GM21723 (cell line): ENCODE data around the gene CLEC2A.

Source experiments
- ATAC-seq: cut with Tn5 transposase; IDR thresholded peaks from one replicate; pipeline ENCODE4 v1.9.1; 2021; ENCODE audit warnings: mild to moderate bottlenecking, moderate library complexity; ENCODE audit not compliant: unreplicated experiment

Gene CLEC2A

GRCh38 chr12:9935026-9935425, 2.9 kb upstream of the CLEC2A start:
- no peak for ATAC-seq

- ATAC-seq = no peak
These were observed 1.8 kb upstream of the CLEC2A start for GRCh38 chr12:9933958-9934357.

- no peak for ATAC-seq
These were observed 925 bp downstream of the CLEC2A start for GRCh38 chr12:9931245-9931644.

DNA sequence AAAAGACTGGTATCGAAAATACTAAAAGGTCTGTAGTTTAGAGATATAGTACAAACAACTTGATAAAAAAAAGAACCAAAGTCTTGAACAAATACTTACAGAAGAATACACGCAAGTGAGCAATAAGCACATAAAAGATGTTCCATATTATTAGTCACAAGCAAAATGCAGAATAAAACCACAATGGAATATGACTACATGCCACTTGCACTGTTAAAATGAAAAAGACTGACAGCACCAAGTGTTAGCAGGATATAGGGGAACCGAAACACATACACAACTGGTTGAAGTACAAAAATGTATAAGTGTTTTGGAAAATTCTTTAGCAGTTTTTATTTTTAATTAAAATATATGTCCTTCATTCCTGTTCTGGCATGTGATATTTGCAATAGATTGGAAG, 3.6 kb downstream of the CLEC2A start:
- no peak for ATAC-seq

- no peak for ATAC-seq
These were observed 5.3 kb downstream of the CLEC2A start for GRCh38 chr12:9926876-9927275.

- no peak for ATAC-seq
These were observed 6.3 kb downstream of the CLEC2A start for GRCh38 chr12:9925705-9926393.

GRCh38 chr12:9922429-9922828, 9.7 kb downstream of the CLEC2A start:
- ATAC-seq = no peak

GRCh38 chr12:9920451-9920850, 11.7 kb downstream of the CLEC2A start:
- ATAC-seq = no peak

DNA sequence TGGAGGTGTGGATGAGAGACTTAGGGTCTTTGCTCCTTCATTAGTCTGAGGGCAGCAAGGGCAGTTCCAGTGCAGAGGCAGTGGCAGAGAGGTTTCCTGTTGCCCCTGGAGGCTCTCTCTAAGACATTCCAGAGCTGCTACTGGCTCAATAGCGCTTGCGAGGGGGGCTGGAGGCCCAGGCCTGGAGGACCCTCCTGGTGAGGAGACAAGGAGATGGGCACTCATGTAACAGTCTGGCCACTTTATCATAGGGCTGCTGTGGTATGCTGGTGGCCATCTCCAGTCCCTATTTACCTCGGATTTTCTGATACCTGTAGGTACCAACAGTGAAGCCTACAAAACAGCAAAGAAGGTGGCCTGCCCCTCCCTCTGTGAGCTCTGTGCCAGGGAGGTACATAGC, 12.7 kb downstream of the CLEC2A start:
- ATAC-seq = no peak

DNA sequence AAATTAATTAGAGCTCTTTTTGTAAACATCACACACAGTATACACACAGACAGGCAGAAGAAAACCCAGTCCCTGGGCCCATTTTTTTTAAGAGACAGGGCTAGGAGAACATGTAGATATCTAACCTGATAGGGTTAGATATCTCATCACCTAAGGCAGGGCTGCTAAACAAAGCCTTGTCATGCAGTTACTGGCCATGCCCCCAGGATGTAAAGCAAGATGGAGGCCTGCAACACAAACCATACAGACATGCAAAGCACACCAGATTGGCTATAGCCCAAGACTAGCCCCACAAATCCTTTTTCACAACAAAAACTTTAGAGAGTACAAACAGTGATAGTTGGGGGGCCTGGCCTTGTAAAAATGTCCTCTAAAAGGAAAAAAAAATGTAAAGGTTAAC, 20.5 kb downstream of the CLEC2A start:
- ATAC-seq = no peak

- no peak for ATAC-seq
These were observed 21.3 kb downstream of the CLEC2A start for GRCh38 chr12:9910716-9911421.

DNA sequence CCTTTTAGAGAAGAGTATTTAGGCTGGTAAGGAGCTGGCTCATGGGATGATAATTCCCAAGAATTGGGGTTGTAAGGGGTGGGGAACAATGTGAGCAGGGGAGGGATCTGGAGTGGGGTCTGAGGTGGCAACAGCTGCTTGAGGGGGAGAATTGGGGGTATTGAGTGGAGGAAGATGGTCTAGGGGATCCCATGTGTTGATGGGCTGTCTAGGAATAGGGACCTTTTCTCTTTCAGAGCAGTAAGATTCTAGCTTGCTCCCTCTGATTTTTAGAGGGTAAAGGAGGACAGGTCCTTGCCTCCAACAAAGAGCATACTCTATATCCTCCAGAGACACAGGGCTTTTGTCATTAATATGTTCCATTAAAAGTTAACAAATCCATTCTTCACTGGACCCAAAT, 22.4 kb downstream of the CLEC2A start:
- ATAC-seq = no peak

DNA sequence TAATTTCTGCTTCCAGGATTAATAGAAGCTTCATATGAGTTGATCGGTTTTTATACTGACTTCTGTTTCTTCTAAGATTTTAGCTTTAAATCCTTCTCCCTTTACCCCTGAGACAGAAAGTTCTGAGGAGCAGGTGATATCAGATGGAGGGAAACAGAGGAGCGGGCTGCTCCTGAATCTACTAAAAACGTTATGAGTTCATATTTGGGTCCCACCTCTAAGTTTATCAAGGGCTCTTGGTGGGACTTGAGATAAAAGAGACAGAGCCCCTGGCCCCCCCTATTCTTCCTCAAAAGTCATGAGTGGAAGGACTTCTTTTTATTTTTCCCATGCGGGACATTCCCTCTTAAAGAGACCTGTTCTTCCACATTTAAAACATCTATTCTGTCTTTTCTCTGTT, 23.8 kb downstream of the CLEC2A start:
- no peak for ATAC-seq

DNA sequence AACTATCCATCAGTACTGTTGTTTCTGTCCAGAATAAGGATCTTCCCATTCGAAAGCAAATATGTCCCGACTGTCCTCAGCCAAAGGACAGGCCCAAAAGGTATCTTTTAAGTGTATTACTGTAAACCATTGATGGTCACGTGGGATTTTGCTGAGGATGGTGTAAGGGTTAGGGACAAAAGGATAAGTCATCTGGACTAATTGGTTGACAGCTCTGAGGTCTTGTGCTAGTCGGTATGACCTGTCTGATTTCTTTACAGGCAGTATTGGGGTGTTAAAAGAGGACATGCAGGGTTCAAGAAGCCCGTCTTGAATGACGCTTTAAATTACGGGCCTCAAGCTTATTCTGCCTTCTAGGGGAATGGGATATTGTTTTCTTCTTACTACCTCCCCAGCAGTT, 24.4 kb downstream of the CLEC2A start:
- no peak for ATAC-seq

DNA sequence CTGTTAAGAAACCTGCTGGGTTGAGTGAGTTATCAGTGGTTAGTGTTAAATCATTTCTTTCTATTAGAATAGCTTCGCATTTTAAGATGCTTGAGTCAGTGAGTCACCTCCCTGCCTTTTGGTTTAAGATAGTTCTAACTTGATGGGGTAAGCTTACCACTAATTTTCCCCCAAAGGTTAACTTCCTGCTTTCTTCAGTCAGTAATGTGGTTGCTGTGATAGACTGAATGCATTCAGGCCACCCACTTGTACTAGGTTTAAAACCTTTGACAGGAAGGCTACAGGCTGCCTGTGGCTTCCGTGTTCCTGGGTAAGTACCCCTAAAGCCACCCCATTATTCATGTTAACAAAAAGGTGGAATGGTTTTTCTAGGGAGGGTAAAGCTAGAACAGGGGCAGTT, 25.3 kb downstream of the CLEC2A start:
- ATAC-seq = no peak

DNA sequence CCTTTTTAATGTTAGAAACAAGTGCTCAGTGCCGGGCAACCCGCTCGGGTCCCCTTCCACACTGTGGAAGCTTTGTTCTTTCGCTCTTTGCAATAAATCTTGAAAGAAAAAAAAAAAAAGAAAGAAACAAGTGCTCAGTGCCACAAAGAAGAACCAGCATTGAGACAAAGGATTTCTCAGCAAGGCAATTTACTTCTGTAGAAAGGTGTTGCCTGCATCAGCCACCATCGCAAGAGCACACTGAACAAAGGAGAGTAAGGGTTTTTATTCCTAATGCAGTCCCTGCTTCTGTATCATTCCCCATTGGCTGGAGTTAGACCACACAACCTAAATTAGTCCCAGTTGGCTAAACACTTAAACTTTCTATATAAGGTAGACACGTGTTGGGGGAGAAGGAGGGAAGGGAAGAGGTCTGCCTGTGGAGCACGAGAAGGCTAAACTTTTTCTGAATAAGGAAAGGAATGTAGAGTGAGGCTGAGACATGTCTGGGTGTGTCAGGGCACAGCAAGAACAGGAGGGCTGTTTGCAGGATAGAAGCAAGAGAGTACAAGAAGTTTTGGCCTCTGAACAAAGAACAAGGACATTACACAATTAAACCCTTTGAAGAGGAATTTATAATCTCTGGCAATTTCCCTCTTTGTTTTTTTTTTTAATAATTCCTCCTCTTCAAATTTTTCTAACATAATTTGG, 29.5 kb downstream of the CLEC2A start:
- ATAC-seq = no peak

- no peak for ATAC-seq
These were observed 31.2 kb downstream of the CLEC2A start for GRCh38 chr12:9900930-9901329.

GRCh38 chr12:9899209-9899608, 33.0 kb downstream of the CLEC2A start:
- no peak for ATAC-seq

DNA sequence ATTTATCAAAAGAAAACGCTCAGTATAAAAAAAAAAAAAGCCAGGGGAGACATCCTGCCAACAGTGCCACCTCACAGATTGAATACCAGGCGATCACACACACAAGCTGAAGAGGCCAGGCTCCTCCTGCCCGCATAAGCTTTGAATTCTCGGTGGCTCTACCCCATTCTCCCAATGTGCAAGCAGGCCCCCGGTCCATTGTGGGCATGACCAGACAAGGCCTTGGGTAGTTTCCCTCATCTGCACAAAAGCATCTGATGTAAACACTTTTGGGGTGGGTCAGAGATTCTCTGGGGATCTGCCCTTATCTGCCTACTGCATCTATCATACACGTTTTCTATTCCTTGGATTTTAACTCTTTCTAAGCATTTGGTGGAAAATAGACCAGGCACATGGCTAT, 34.6 kb downstream of the CLEC2A start:
- ATAC-seq = no peak

GRCh38 chr12:9895215-9895971, 36.8 kb downstream of the CLEC2A start:
- ATAC-seq = no peak

GRCh38 chr12:9888665-9889273, 43.4 kb downstream of the CLEC2A start:
- ATAC-seq = no peak
